DMS53 treated with DMSO at 0.1 percent for 48 hours (cell line): ENCODE results near the gene ROBO3.

Source experiments
- DNase-seq: peaks from one replicate; lab custom pipeline; 2025; ENCODE audit not compliant: unreplicated experiment; lab: John Stamatoyannopoulos, UW

Gene ROBO3

GRCh38 chr11:124841840-124842239 is 23.4 kb upstream of the ROBO3 start:
- no peak for DNase-seq

- DNase-seq: no peak
Observed at GRCh38 chr11:124842305-124842704, 22.9 kb upstream of the ROBO3 start.

GRCh38 chr11:124843616-124843910 is 21.7 kb upstream of the ROBO3 start:
- no peak for DNase-seq

- DNase-seq: no peak
Observed at GRCh38 chr11:124844664-124845079, 20.6 kb upstream of the ROBO3 start.

GRCh38 chr11:124846070-124846673 is 19.1 kb upstream of the ROBO3 start:
- no peak for DNase-seq

- no peak for DNase-seq
Observed at GRCh38 chr11:124859171-124859570, 6.1 kb upstream of the ROBO3 start.

- no peak for DNase-seq
Observed at GRCh38 chr11:124861670-124862069, 3.6 kb upstream of the ROBO3 start.

- peak; percentile 7 for DNase-seq
Observed at GRCh38 chr11:124863137-124863825, 2.0 kb upstream of the ROBO3 start.

- DNase-seq: no peak
Observed at GRCh38 chr11:124863826-124864165, 1.4 kb upstream of the ROBO3 start.

- no peak for DNase-seq
Observed at GRCh38 chr11:124864176-124864891, 898 bp upstream of the ROBO3 start.

- DNase-seq: no peak
Observed at GRCh38 chr11:124864892-124865180, 396 bp upstream of the ROBO3 start.

GRCh38 chr11:124865902-124866851 is 945 bp downstream of the ROBO3 start:
- no peak for DNase-seq

GRCh38 chr11:124867700-124868099 is 2.5 kb downstream of the ROBO3 start:
- peak; percentile 16 for DNase-seq

- DNase-seq: no peak
Observed at GRCh38 chr11:124868331-124869274, 3.4 kb downstream of the ROBO3 start.

GRCh38 chr11:124869331-124869730 is 4.1 kb downstream of the ROBO3 start:
- no peak for DNase-seq

GRCh38 chr11:124869856-124870387 is 4.7 kb downstream of the ROBO3 start:
- no peak for DNase-seq

GRCh38 chr11:124870430-124870829 is 5.2 kb downstream of the ROBO3 start:
- no peak for DNase-seq

- DNase-seq: no peak
Observed at GRCh38 chr11:124872280-124872679, 7.0 kb downstream of the ROBO3 start.

GRCh38 chr11:124872741-124873140 is 7.5 kb downstream of the ROBO3 start:
- no peak for DNase-seq

GRCh38 chr11:124873951-124874350 is 8.7 kb downstream of the ROBO3 start:
- no peak for DNase-seq
